SHP77 treated with DMSO at 0.1 percent for 48 hours (cell line): ENCODE measurements around the gene STAT1.

Experiments
- DNase-seq: peaks from one replicate; lab custom pipeline; 2025; lab: John Stamatoyannopoulos, UW

STAT1 gene

GRCh38 chr2:190959911-190960788 is 53.8 kb downstream of the STAT1 start:
- DNase-seq, result no peak

GRCh38 chr2:190953257-190953656 is 60.7 kb downstream of the STAT1 start:
- no peak for DNase-seq

GRCh38 chr2:190950566-190950991 is 63.4 kb downstream of the STAT1 start:
- no peak for DNase-seq

- DNase-seq, result no peak
These were observed 65.3 kb downstream of the STAT1 start for GRCh38 chr2:190948671-190949070.

GRCh38 chr2:190947711-190948251 is 66.2 kb downstream of the STAT1 start:
- DNase-seq, result no peak

- DNase-seq, result no peak
These were observed 66.8 kb downstream of the STAT1 start for GRCh38 chr2:190947141-190947540.

- no peak for DNase-seq
These were observed 70.3 kb downstream of the STAT1 start for GRCh38 chr2:190943706-190944105.

GRCh38 chr2:190942697-190943096 is 71.3 kb downstream of the STAT1 start:
- DNase-seq, result no peak

- no peak for DNase-seq
These were observed 72.4 kb downstream of the STAT1 start for GRCh38 chr2:190941571-190941970.

GRCh38 chr2:190940454-190940853 is 73.5 kb downstream of the STAT1 start:
- no peak for DNase-seq

- DNase-seq, result no peak
These were observed 75.1 kb downstream of the STAT1 start for GRCh38 chr2:190938771-190939335.

- DNase-seq, result no peak
These were observed 78.9 kb downstream of the STAT1 start for GRCh38 chr2:190935054-190935453.

GRCh38 chr2:190933361-190933760 is 80.6 kb downstream of the STAT1 start:
- DNase-seq, result no peak

- no peak for DNase-seq
These were observed 81.5 kb downstream of the STAT1 start for GRCh38 chr2:190932514-190932913.

- no peak for DNase-seq
These were observed 83.6 kb downstream of the STAT1 start for GRCh38 chr2:190930411-190930810.

GRCh38 chr2:190929919-190930318 is 84.1 kb downstream of the STAT1 start:
- DNase-seq, result no peak

- DNase-seq, result no peak
These were observed 86.7 kb downstream of the STAT1 start for GRCh38 chr2:190927301-190927700.

GRCh38 chr2:190922376-190922775 is 91.6 kb downstream of the STAT1 start:
- DNase-seq, result no peak

GRCh38 chr2:190920085-190920484 is 93.9 kb downstream of the STAT1 start:
- DNase-seq, result no peak
